H9 (cell line): ENCODE data around the gene TRIM43. TPM values are rescaled to one million over a fixed set of nuclear protein-coding genes. Genes with fewer than 3 reads are reported as not detected.
"Not testable (repeated sequence)": the region's sequence is repeated elsewhere in the genome, so short reads cannot be mapped to it uniquely, and the experiment has no call there.

Source experiments
- DNase-seq: peaks from one replicate; pipeline ENCODE4 v3.0.0-alpha.2; 2017
- H2AFZ ChIP-seq: one replicate; pipeline ENCODE4 v1.6.1; 2013; ENCODE audit warnings: mild to moderate bottlenecking, low read length, control low read depth, moderate library complexity
- H2AK5ac ChIP-seq: 2 replicates; pipeline ENCODE4 v1.6.1; 2013; ENCODE audit warnings: low read length, control low read depth, mixed read lengths; ENCODE audit not compliant: insufficient read length
- H2BK120ac ChIP-seq: one replicate; pipeline ENCODE4 v1.6.1; 2013; ENCODE audit warnings: low read depth, mild to moderate bottlenecking, low read length, control low read depth, inconsistent platforms; ENCODE audit not compliant: poor library complexity, severe bottlenecking
- H2BK12ac ChIP-seq: 2 replicates; pipeline ENCODE4 v1.6.1; 2013; ENCODE audit warnings: low read length, control low read depth, mixed read lengths, low read depth; ENCODE audit not compliant: insufficient read length
- H2BK15ac ChIP-seq: 2 replicates; pipeline ENCODE4 v1.6.1; 2013; ENCODE audit warnings: low read depth, low read length, control low read depth
- H2BK20ac ChIP-seq: one replicate; pipeline ENCODE4 v1.6.1; 2013; ENCODE audit warnings: low read depth, mild to moderate bottlenecking, low read length, control low read depth, inconsistent platforms; ENCODE audit not compliant: poor library complexity, severe bottlenecking
- H2BK5ac ChIP-seq: 2 replicates; pipeline ENCODE4 v1.6.1; 2013; ENCODE audit warnings: low read length, control low read depth, mixed read lengths; ENCODE audit not compliant: insufficient read length
- H3K14ac ChIP-seq: 2 replicates; pipeline ENCODE4 v1.6.1; 2013; ENCODE audit warnings: low read length, control low read depth; ENCODE audit not compliant: insufficient read depth
- H3K18ac ChIP-seq: 2 replicates; pipeline ENCODE4 v1.6.1; 2013; ENCODE audit warnings: low read depth, mild to moderate bottlenecking, mixed read lengths, low read length, control low read depth; ENCODE audit not compliant: insufficient read length
- H3K23ac ChIP-seq: 2 replicates; pipeline ENCODE4 v1.6.1; 2013; ENCODE audit warnings: low read length, control low read depth, mixed read lengths, low read depth; ENCODE audit not compliant: insufficient read length
- H3K23me2 ChIP-seq: 2 replicates; pipeline ENCODE4 v1.6.1; 2013; ENCODE audit warnings: low read depth, mild to moderate bottlenecking, mixed read lengths, low read length, control low read depth; ENCODE audit not compliant: insufficient read length, poor library complexity, severe bottlenecking
- H3K27ac ChIP-seq: 2 replicates; pipeline ENCODE4 v1.5.1; 2013; ENCODE audit warnings: low read length, control low read depth, mixed read lengths, low read depth; ENCODE audit not compliant: insufficient read length
- H3K27me3 ChIP-seq: 2 replicates; pipeline ENCODE4 v1.6.1; 2013; ENCODE audit warnings: low read length, control low read depth, inconsistent platforms; ENCODE audit not compliant: insufficient read depth
- H3K4ac ChIP-seq: 2 replicates; pipeline ENCODE4 v1.6.1; 2013; ENCODE audit warnings: low read depth, mild to moderate bottlenecking, control low read depth, inconsistent platforms, low read length, moderate library complexity
- H3K4me1 ChIP-seq: 2 replicates; pipeline ENCODE4 v1.6.1; 2013; ENCODE audit warnings: low read length, control low read depth, inconsistent platforms; ENCODE audit not compliant: insufficient read depth
- H3K4me2 ChIP-seq: 2 replicates; pipeline ENCODE4 v1.6.1; 2013; ENCODE audit warnings: low read length, control low read depth, mixed read lengths; ENCODE audit not compliant: insufficient read length, insufficient read depth
- H3K56ac ChIP-seq: 2 replicates; pipeline ENCODE4 v1.6.1; 2013; ENCODE audit warnings: low read depth, mild to moderate bottlenecking, mixed read lengths, low read length, control low read depth; ENCODE audit not compliant: insufficient read length
- H3K79me1 ChIP-seq: 2 replicates; pipeline ENCODE4 v1.6.1; 2013; ENCODE audit warnings: low read depth, mild to moderate bottlenecking, moderate library complexity, low read length, control low read depth, inconsistent platforms; ENCODE audit not compliant: insufficient read depth, poor library complexity, severe bottlenecking
- H3K79me2 ChIP-seq: 2 replicates; pipeline ENCODE4 v1.6.1; 2013; ENCODE audit warnings: low read length, control low read depth, inconsistent platforms; ENCODE audit not compliant: insufficient read depth
- H3K9ac ChIP-seq: 2 replicates; pipeline ENCODE4 v1.6.1; 2013; ENCODE audit warnings: low read length, control low read depth, mixed read lengths; ENCODE audit not compliant: insufficient read length; ENCODE audit errors: extremely low read depth
- H3K9me3 ChIP-seq: one replicate; pipeline ENCODE4 v1.6.1; 2013; ENCODE audit warnings: low read depth, low read length, inconsistent platforms; ENCODE audit not compliant: control insufficient read depth
- H3T11ph ChIP-seq: one replicate; pipeline ENCODE4 v1.6.1; 2013; ENCODE audit warnings: mild to moderate bottlenecking, low read length, control low read depth, inconsistent platforms
- H4K20me1 ChIP-seq: one replicate; pipeline ENCODE4 v1.6.1; 2013; ENCODE audit not compliant: control insufficient read depth, insufficient read length, insufficient read depth
- H4K5ac ChIP-seq: 2 replicates; pipeline ENCODE4 v1.6.1; 2013; ENCODE audit warnings: low read depth, mild to moderate bottlenecking, mixed read lengths, low read length, control low read depth; ENCODE audit not compliant: insufficient read length
- H4K8ac ChIP-seq: replicated peaks from 2 replicates; pipeline ENCODE4 v1.6.1; 2013; ENCODE audit warnings: low read length, control low read depth, mixed read lengths, low read depth; ENCODE audit not compliant: insufficient read length
- H4K91ac ChIP-seq: 2 replicates; pipeline ENCODE4 v1.6.1; 2013; ENCODE audit warnings: low read depth, mild to moderate bottlenecking, moderate library complexity, mixed read lengths, low read length, control low read depth; ENCODE audit not compliant: insufficient read length
- H3K27ac Mint-ChIP-seq, 3 experiments: 2 replicates in 2 of 3; 3 replicates in 1 of 3; pipeline ENCODE4 v1.8.0; 2020 to 2021; ENCODE audit warnings: mixed read lengths in 3 of 3, mild to moderate bottlenecking in 1 of 3, moderate library complexity in 1 of 3
- H3K27me3 Mint-ChIP-seq: 2 replicates; pipeline ENCODE4 v1.8.0; 2021; ENCODE audit warnings: low read depth, mild to moderate bottlenecking, moderate library complexity, mixed read lengths
- H3K36me3 Mint-ChIP-seq, 3 experiments: 2 replicates in 2 of 3; 3 replicates in 1 of 3; pipeline ENCODE4 v1.8.0; 2020 to 2021; ENCODE audit warnings: low read depth in 3 of 3, mixed read lengths in 3 of 3; ENCODE audit not compliant: insufficient read depth in 1 of 3
- H3K4me1 Mint-ChIP-seq, 2 experiments: 2 replicates each; pipeline ENCODE4 v1.8.0; 2020; ENCODE audit warnings: mixed read lengths in 2 of 2
- H3K4me3 Mint-ChIP-seq, 2 experiments: 2 replicates in 1 of 2; 3 replicates in 1 of 2; pipeline ENCODE4 v1.8.0; 2020 to 2021; ENCODE audit warnings: mild to moderate bottlenecking in 2 of 2, mixed read lengths in 2 of 2, moderate library complexity in 1 of 2
- H3K9me3 Mint-ChIP-seq, 2 experiments: 2 replicates in 1 of 2; 3 replicates in 1 of 2; pipeline ENCODE4 v1.8.0; 2020; ENCODE audit warnings: mild to moderate bottlenecking in 2 of 2, mixed read lengths in 2 of 2, moderate library complexity in 1 of 2
- WGBS: extraction: QIAGEN DNeasy Blood & Tissue Kit; methylation state at CpG from one replicate; pipeline ENCODE4 v1.1.7; 2013; ENCODE audit warnings: missing lambda C conversion rate, low lambda C conversion rate, mixed read lengths; ENCODE audit not compliant: insufficient read length; ENCODE audit errors: extremely low coverage; 5-methylcytosine and 5-hydroxymethylcytosine counted together
- total RNA-seq: library from RNA; stranded (reverse); gene quantifications from 2 replicates; pipeline ENCODE4 v1.2.1, GENCODE V29; 2021

Gene TRIM43
- total RNA-seq, 1 experiment from 2014 or later = not detected

GRCh38 chr2:95601301-95601700, 9.5 kb downstream of the TRIM43 start:
- H3K14ac ChIP-seq, H3K9me3 Mint-ChIP-seq, H3K36me3 Mint-ChIP-seq, H3K27ac Mint-ChIP-seq, H4K5ac ChIP-seq, H3K4me2 ChIP-seq, H2AFZ ChIP-seq, DNase-seq, H3K79me2 ChIP-seq, H3K79me1 ChIP-seq, H2BK12ac ChIP-seq, H4K91ac ChIP-seq, H3K23ac ChIP-seq, H3K23me2 ChIP-seq, H3K56ac ChIP-seq, H3K4me3 Mint-ChIP-seq, H3K4me1 ChIP-seq, H3K9me3 ChIP-seq, H3K18ac ChIP-seq, H3K9ac ChIP-seq, H3K27ac ChIP-seq, H3K4ac ChIP-seq, H2AK5ac ChIP-seq, H2BK5ac ChIP-seq, H3T11ph ChIP-seq, H2BK20ac ChIP-seq, H2BK120ac ChIP-seq, H4K20me1 ChIP-seq, H3K27me3 ChIP-seq, H2BK15ac ChIP-seq, H3K4me1 Mint-ChIP-seq, H4K8ac ChIP-seq, H3K27me3 Mint-ChIP-seq: not testable (repeated sequence)
- no CpG with 5 or more reads among the region's 4 CpGs for WGBS

DNA sequence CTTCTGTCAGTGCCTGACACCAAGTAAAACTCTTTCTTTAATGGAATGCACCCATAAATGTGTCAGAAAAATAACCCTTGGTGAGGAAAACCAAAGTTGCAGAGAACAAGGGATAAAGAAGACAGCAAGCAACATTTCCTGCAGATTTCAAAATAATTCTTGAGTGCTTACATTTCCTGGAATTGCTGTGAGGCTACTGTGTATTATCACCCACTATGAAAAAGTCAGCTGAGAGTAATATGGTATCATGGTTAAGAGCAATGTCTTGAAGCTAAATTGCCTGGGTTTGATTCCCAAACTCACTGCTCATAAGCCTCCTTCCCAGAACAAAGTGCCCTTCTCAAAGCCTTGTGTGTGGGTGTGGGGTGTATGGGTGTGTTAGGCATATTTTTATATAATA, 10.3 kb downstream of the TRIM43 start:
- H3K79me1 ChIP-seq, H3K4ac ChIP-seq, H3K18ac ChIP-seq, H3K79me2 ChIP-seq, H3K9ac ChIP-seq, H3K4me1 Mint-ChIP-seq, H3K27me3 ChIP-seq, H3K23me2 ChIP-seq, H3K36me3 Mint-ChIP-seq, H3K4me3 Mint-ChIP-seq, H3K56ac ChIP-seq, H4K5ac ChIP-seq, H3K4me2 ChIP-seq, H3K14ac ChIP-seq, H4K91ac ChIP-seq, H2AK5ac ChIP-seq, H3T11ph ChIP-seq, H3K4me1 ChIP-seq, DNase-seq, H2AFZ ChIP-seq, H2BK15ac ChIP-seq, H2BK120ac ChIP-seq, H3K27me3 Mint-ChIP-seq, H3K27ac Mint-ChIP-seq, H4K8ac ChIP-seq, H2BK5ac ChIP-seq, H2BK12ac ChIP-seq, H3K27ac ChIP-seq, H3K23ac ChIP-seq, H3K9me3 ChIP-seq, H3K9me3 Mint-ChIP-seq, H4K20me1 ChIP-seq, H2BK20ac ChIP-seq: not testable (repeated sequence)

GRCh38 chr2:95608356-95608755, 16.6 kb downstream of the TRIM43 start:
- not testable (repeated sequence) for H2AK5ac ChIP-seq, H3K27me3 ChIP-seq, H2BK15ac ChIP-seq, H4K5ac ChIP-seq, H3K27me3 Mint-ChIP-seq, H3K36me3 Mint-ChIP-seq, H3K9ac ChIP-seq, H3K27ac ChIP-seq, H2BK120ac ChIP-seq, H3K9me3 Mint-ChIP-seq, H3K23me2 ChIP-seq, H3K9me3 ChIP-seq, H3K79me1 ChIP-seq, H3K56ac ChIP-seq, H3K18ac ChIP-seq, H3K14ac ChIP-seq, H3K79me2 ChIP-seq, H4K91ac ChIP-seq, H4K8ac ChIP-seq, H3K4ac ChIP-seq, H3K4me1 Mint-ChIP-seq, H3K4me1 ChIP-seq, H2BK12ac ChIP-seq, H3T11ph ChIP-seq, H3K23ac ChIP-seq, H2BK20ac ChIP-seq, H4K20me1 ChIP-seq, H3K4me2 ChIP-seq, H2BK5ac ChIP-seq, H3K27ac Mint-ChIP-seq, H2AFZ ChIP-seq, DNase-seq, H3K4me3 Mint-ChIP-seq
- no CpG with 5 or more reads among the region's 3 CpGs for WGBS
